SHP77 (cell line): Measurements from ENCODE around the gene NUP88.
"Not testable (repeated sequence)": the region's sequence is repeated elsewhere in the genome, so short reads cannot be mapped to it uniquely, and the experiment has no call there.

Experiments
- DNase-seq, 2 experiments: peaks; one replicate each; lab custom pipeline; 2025; lab: John Stamatoyannopoulos, UW

Gene NUP88

DNA sequence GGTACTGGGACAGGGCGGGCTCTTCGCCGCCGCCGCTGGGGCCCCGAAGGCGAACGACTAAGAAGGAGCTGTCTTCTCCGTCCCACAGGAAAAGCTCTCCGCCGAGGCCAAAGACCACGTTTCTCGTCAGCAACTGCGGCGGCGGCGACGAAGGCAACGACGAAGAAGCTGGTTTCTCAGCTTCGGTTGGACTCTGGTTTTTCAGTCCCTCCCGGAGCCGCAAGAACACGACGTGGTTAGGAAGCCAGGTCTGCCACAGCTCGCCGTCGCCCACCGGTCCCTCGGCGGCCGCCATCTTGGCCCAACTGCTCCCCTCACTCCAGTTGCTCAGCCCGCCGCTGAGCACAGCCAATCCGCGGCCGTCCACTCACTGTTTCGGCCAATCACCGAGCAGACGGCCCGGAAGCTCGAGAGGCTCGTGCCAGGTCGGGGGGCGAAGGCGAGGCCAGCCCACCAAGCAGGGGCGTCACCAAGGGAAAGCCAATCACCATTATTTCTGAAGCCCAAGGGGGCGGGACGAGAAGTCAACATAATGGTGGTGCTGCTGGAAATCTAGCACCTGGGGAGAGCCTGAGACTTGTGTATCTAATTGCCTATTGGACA lies at the start of gene NUP88:
NUP88 (minus strand) TSS at position 307 of the 603 bp plus-strand sequence; CDS start at position 295, 12 bp downstream.
- peak; percentile 99 for DNase-seq

DNA sequence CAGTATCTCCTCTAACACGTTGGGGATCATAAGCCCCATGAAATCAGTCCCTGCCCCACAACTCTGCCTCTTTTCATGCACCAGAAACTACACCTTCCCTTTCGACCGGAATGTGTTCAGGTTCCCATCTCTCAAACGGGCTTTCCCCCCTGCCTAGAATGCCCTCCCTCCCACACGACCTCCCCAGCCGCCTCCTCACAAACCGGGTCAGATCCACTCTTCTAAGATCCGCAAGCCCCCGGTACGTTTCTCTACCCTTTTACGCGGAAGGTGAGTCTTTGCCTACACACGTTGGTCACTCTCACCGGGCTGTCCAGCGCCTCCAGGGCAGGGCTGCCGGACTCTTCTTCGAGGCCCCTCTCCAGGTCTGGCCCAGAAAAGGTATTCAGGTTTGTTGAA lies 48.6 kb upstream of the NUP88 start:
- DNase-seq = no peak

DNA sequence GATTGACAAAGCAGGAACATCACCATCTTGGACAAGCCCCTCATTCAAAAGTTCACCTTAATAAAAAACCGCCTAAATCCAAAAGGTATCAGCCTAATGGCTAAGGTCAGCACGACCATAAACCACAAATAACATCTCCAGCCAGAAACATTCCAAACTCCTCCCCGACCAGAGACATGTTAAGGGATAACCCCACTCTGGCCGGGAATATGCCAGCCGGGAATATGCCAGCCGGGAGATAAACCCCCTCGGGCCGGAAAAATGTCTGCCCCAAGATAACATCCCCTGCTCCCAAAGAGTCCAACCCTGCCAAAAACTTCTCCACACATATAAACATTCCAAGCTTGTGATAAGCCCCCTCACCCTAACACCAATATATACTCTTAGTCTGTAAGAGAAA lies 48.0 kb upstream of the NUP88 start:
- DNase-seq = no peak

DNA sequence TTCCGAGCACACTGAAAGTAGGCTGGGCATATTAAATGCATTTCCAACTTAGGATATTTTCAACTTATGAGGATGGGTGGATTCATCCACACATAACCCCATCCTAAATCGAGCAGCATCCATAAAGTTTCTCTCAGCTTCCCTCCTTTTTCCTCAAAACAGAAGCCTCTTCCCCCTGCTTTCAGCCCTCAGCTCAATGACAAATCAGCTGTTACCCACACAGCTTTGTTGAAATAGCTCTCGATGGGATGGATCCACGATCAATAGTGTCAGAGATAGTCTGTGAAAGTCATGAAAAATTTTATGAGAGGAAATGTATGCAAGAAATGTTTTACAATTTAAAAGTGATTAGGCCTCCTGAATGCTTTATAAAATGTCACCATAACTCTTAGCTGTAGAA lies 46.8 kb upstream of the NUP88 start:
- no peak for DNase-seq

DNA sequence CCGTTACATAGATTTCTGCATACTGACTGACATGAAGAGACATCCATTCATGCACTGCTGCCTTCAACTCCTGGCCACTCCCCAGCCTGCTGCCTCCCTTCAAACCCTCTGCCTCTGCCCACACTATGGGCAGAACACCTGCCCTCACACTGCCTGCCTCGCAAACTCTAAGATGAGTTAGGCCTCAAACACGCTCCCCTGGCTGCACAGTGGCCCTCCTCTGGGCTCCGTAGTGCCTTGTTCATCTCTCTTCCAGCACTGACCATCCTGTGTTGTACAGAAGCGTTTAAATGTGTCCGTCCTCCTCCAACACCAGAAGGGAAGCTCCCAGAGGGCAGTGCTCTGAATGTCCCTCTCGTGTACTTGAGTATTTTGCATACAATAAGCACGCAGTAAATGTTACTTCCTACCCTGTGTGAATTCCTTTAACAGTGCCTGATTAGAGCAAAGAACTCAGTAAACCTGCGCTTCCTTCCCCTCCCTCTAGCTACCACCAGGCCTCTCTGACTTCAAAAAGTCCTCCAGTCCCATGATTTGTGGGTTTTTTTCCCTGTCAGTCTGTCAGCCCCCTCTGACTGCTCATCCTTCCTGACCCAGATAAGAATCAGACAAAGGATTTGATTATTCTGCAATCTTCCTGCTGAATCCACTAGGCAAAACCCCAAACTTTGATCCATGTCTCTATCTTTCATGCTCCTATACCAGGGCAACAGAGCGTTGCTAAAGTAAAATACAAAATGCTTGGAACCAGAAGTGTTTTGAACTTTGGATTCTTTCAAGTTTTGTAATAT lies 45.5 kb upstream of the NUP88 start:
- no peak for DNase-seq

DNA sequence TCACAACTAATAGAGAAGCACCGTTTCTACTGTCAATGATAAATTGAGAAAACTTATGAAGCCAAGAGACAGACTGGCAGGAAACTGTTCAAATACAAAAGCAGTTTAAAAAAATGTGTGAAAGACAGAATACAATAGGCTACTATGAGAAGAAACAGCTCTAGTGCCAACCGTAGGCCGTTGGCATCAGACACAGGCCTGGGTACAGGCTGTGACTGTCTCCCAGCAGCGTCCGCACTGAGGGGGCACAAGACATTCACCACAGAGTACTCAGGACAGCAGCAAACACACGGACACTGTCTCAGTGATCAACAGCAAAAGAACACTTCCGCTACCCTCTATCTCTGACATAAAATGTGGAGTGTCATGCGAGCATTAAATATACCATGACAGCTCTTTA lies 27.3 kb upstream of the NUP88 start:
- no peak for DNase-seq

DNA sequence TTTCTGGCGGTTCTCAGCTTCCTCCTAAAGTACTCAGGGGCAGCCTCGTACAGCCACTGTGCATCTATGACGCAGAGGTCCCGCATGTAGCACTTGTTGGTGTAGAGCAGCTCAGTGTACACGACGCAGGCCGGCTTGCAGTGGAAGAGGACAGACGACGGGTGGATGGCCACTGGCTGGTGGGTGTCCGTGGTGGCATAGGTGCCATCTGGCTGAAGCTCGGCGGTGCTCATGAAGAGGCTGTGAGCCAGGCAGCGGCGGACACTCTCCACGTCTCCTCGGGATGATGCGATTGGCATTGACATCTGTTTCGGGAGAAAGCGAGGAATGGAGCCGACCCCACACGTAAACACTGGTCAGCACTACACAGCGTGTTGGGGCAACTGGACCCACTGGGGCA lies 24.7 kb upstream of the NUP88 start:
- DNase-seq = no peak

DNA sequence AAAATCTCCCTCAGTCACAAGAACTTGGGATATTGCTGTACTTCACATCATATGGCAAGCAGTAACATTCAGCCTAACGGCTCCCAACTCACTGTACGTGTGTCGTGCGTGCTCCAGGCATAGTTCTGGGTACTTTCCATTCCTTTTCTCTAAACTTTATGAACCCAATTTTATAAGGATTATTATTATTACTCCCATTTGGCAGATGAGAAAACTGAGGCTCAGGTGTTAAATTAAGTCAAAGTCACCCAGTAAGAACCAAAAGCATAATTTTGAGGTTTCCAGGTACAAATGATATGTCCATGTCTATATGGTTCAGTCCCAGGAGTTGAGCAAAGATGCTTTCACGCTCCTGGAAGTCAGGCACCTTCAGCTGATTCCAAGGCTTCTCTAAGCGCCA lies 24.3 kb upstream of the NUP88 start:
- DNase-seq = no peak

DNA sequence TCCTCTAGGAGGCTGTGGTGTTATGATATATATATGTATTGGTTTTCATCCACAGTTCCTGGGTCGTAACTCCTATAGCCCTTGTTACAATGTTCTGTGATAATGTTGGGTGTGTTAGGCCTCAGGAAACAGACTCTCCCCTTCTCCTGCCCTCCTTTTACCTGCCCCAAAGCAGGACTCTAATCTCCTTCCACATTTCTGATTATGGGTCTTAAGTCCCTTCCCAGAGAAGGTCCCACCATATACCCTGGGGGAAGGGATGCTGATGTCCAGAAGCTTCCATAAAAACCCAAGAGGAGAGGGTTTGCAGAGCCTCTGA lies 19.9 kb upstream of the NUP88 start:
- no peak for DNase-seq

DNA sequence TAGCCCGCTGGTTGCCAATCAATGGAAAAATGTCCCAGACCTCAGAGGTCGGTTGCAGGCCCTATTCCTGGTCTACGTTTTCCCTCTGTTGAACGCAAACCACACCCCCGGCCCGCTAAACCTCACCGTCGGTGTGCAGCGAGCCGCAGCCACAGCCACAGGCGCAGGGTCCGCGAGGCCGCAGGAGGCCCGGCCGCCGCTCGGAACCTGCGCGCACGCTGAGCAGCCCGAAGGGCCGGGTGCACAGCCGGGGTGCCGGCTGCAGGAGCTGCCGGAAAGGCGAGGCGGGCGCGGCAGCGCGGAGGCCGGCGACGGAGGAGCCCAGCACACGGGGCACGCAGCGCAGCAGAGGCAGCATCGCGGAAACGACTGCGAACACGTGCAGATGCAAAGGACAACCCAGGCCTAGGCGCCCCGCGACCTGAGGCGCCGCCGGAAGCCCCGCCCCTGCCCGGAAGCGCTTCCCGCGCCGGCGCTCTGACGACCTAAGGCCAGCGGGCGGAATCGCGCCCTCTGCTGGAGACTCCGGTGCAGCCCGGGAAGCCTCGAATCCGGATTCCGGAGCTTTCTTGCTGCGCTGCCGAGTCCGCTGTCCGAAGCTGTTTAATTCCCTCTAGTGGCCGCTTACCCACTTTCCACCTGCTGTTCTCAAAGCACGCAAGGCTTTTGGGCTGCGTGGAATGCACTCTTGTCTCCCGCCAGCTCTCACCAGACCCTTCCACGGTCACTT lies 19.4 kb upstream of the NUP88 start, which contains the start of gene C1QBP:
C1QBP (minus strand) TSS at position 440 of the 730 bp plus-strand sequence; CDS start at position 358, 82 bp downstream.
- DNase-seq = peak; percentile 86 to 92

DNA sequence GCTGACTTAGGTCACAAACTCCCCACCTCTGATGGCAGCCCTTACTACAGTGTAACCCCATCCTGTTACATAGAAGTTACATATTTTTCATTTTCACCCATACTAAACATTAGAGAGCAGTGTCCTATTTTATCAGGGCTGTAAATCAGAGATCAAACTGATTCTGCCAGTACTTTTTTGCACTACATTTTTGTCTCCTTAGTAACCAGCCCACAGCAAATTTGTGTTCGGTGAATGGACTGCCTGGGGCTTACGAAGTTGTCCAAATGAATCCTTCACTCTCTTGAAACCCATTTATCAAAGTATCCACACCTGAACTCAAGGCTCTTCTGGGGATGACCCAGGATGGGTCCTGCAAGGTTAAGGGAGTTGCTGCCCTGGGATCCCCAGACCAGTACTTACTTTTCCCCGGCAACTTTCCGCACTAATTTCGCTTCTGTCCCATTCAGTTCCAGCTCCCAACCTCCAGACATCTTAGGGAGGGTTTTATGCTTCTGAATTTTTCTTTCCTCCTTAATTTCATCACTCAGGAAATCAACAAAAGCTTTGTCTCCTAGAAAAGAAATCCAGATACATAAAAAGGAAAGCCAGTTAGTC lies 18.4 kb upstream of the NUP88 start:
- no peak for DNase-seq

DNA sequence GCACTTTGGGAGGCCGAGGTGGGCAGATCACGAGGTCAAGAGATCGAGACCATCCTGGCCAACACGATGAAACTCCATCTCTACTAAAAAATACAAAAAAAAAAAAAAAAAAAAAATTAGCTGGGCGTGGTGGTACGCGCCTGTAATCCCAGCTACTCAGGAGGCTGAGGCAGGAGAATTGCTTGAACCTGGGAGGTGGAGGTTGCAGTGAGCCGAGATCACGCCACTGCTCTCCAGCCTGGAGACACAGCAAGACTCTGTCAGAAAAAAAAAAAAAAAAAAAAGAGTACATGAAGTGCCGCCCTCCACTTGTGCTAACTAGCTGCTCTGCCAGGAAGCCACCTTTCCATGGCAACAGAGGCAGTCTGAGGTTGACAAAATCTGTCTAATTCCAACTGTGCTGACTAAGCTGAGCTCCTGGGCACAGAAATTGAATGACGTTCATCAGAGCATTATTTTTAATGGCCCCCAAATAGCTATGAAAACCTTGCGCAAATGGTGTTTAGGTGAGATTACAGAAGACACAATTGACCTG lies 16.4 kb upstream of the NUP88 start:
- DNase-seq = not testable (repeated sequence)

DNA sequence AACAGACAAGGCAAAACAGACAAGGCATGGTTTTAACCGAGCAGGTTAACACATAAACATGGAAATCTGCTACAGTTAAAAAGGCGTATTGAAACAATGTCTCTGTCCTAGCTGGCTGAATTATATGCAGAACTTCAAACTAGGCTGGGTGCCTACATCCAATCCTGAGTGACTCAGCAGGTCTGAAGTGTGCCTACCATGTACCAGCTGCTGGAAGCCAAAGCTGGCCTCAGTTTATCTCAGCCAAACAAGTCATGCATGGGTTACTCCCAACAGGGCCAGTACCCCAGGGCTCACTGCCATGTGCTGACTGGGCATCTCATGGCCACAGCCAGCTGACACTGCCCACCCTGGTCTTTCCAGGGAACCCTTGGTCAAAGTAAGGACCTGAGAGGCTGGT lies 15.5 kb upstream of the NUP88 start:
- no peak for DNase-seq

DNA sequence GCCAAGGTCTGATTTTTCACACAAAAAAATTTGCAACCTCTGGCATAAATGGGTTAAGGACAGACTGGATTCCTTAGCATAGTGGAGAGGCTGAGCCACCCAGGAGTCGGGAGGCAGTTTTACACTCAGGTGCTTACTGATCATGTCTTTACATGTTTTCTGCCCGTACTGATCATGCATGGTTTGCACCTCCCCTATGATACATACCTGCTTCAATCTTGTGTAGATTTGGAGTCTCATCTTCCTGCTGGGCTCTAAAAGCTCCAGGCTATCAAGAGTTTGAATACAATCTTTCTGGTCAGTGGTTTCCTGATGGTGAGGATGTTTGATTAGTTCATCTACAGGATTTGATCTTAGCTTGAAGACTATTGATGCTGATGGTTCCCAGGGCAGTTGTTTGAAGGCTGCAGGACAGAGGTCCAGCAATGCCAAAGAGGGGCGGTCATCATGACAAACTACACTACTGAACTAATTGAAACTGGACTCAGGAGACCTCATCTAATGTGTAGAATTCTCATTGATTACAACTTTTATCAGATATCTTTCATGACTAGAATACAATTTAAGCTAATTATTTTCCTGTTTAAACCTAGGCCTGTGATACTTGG lies 12.6 kb upstream of the NUP88 start:
- no peak for DNase-seq

DNA sequence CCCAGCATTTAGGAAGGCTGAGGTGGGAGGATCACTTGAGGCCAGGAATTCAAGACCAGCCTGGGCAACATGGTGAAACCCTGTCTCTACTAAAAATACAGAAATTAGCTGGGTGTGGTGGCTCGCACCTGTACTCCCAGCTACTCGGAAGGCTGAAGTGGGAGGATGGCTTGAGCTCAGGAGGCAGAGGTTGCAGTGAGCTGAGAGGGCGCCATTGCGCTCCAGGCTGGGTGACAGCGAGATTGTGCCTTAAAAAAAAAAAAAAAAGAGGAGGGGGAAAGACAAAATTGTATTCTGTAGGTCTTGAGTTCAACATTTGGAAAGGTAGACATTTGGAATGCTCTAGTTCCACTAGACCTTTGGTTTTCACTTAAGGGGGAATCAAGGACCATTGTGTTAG lies 11.8 kb upstream of the NUP88 start:
- not testable (repeated sequence) for DNase-seq

DNA sequence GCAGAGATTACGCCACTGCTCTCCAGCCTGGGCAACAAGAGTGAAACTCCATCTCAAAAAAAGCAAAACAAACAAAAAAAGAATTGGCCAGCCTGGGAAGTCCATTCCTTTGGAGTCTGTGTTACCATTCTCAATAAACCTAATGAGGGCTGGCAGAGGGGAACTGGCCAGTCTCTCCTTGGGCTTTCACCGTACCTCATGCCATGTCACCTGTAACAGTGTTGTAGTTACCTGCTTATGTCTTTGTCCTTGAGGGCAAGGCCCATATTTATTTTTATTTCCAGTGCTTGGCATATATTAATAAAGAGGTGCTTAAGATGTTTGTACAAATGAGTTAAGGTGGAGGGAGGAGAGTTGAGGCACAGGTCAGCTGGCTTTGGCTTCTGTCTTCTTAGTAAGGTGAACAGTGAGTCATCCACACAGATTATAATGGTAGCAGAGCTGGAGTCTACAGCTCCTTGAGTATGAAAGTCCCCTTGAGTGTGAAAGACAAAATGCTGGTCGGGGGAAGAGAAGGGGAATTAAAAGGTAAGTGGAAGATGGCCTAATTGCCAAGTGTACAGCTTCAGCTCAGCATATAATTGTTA lies 11.0 kb upstream of the NUP88 start:
- DNase-seq = no peak

DNA sequence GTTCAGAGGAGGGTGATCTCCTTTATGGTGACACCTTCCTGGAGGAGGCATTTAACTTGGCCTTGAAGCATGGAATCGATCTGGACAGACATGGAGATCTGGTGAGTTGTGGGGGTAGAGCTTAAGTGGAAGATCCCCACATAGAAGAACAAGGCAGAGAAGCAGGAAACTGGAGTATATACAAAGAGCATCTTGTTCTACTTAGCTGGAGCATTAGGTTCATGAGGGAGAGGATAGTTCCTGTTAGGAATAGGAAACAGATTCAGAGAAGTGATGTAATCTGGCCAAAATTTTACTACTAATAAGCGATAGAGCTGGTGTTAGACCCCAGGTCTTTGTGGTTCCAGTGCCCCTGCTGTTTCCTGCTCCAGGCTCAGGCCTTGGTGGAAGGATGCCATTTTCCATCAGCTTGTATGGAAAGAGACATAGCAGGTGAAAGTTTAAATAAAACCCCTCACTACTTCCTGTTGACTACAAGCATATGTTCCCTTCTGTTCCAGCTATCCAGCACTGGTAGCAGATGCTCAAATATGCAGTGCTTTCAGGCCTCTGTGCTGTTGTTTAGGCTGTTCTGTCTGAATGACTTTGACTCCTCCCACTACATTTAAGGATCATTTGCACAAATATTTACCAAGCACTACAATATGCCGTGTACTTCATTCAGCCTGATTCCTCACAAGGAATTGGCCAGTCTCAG lies 9.9 kb upstream of the NUP88 start:
- DNase-seq = no peak

DNA sequence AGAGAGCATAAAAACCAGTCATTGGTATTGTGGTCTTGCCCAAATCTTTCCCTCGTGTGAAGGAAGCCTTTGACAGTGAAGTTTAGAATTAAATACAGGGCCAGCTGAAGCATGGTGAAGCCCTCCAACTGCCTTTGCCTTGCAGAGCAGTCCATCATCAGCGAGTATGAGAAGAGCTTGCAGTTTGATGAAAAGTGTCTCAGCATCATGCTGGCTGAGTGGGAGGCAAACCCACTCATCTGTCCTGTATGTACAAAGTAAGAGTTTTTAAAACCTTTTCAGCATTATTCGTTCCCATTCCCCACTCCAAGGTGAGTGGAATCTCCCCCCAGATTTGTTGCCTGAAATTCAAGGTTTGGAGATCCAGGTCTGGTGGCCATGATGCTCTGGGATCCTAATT lies 6.4 kb upstream of the NUP88 start:
- no peak for DNase-seq

DNA sequence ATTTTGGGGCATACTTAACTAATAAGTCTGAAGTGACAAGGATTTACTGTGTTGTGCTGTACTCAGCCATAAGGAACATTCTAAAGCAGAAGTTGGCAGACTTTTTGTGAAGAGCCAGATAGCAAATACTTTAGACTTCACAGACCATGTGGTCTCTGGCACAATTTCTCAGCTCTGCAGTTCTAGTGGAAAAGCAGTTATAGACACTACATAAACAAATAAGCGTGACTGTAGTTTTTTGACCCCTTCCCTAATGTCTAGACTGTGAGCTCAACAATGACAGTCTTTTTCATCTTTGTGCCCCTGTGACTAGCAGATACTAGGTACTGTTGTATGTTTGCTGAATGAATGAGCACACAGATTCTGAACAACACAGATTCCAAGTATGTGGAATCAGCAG lies 5.4 kb upstream of the NUP88 start:
- no peak for DNase-seq

DNA sequence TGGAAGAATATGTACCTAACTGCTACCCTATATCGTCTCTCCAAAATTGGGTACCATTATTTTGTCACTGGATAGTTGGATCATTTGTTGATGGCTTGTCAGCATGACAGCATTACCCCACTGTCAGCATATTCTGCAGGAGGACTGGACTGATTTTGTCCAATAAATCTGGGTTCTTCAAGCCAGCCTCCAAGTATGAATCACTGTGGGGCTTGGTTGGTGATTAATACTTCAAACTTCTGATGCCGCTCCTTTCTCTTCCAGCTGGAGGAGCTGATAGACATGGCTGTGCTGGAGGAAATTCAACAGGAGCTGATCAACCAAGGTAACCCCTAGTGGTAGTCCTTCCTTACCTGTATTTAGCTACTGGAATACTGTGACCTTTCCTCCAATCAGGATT lies 3.0 kb upstream of the NUP88 start:
- no peak for DNase-seq
